ENCODE measurements around the gene DDX25. TPM values are rescaled to one million over a fixed set of nuclear protein-coding genes. Genes with fewer than 3 reads are reported as not detected.

The DDX25 gene
- total RNA-seq, 1 experiment from 2014 or later: 0.37 TPM

DNA sequence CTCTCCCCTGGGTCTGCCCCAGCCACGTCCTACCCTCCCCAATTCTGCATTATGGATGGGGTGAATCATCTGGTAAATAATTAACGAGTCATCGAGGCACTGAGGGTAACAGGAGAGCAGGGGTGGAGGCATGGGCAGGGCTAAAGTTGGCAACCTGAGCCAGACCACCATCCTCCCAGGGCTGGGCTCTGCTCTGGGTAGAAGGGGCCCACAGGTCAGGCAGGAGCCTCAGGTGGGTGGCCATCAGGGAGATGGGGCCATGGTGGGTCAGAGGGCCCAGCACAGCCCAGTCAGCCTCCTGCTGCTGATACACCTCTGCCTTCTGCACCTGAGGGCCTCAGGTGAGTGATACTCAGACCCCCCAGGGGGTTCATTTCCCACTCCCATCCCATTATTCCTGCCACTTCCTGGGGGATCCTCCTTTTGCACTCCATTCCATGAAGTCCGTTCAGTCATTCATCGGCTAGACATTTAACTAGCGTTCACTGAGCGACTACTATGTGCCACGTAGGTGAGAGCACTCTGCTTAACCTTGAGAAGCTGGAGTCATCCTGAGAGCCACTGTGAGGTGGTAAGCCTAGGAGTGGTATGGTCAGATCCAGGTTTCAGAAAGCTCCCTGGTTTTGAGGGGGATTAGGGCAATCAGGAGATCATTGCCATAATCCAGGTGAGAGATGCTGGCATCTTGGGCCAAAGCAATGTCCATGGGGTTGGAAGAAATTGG, 41.7 kb downstream of the DDX25 start, which contains the start of gene VSIG10L2:
Gene VSIG10L2 (plus strand): TSS at position 248 of the 724 bp plus-strand sequence. CDS start 12 bp downstream, at position 260.
- no peak for DNase-seq (ENCODE audit: low read depth, low spot score)
- Histone ChIP-seq H3K4me1 (ENCODE audit: control insufficient read depth in 1 of 2, insufficient read depth in 2 of 2, low read length in 2 of 2) (peaks cover 7 to 16% of the 10 kb centered on the region in 2 experiments), H3K36me3 (ENCODE audit: control insufficient read depth in 1 of 2, insufficient read depth in 2 of 2, low read length in 2 of 2) (no peaks in the 10 kb centered on the region), H3K79me2 (ENCODE audit: insufficient read depth, low read length) (no peaks in the 10 kb centered on the region), H3K27ac (ENCODE audit: low read depth, low read length) (no peak within 1 kb of the TSS), H3K4me3 (replicated peaks in 1 of 2; ENCODE audit: low read depth in 1 of 2, low read length in 2 of 2) (no peak within 1 kb of the TSS), H3K9me3 (ENCODE audit: control insufficient read depth in 1 of 2, insufficient read depth in 1 of 2, low read depth in 1 of 2, low read length in 2 of 2) (no peaks in the 10 kb centered on the region), H4K20me1 (ENCODE audit: insufficient read depth) (no peaks in the 10 kb centered on the region), H2AFZ (ENCODE audit: low read depth, low read length, poor library complexity, severe bottlenecking) (no peak within 1 kb of the TSS), H3K9me2 (ENCODE audit: insufficient read depth) (no peaks in the 10 kb centered on the region), H3K9ac (ENCODE audit: low read length) (no peak within 1 kb of the TSS), H3K27me3 (ENCODE audit: insufficient read depth, low read length) (no peaks in the 10 kb centered on the region), H3K4me2 (ENCODE audit: low read length) (peak within 1 kb of the TSS; percentile 36)
- ChIA-PET POLR2A (no interaction called here), RAD21 (ENCODE audit: low non-redundant PET in 1 of 2, low total read pairs in 2 of 2, uncharacterized antibody in 2 of 2, unreplicated experiment in 2 of 2) (no interaction called here), CTCF (interaction anchor here (0.9 kb wide), 1 partner anchor 10 kb away, joined by 3 read pairs; no protein-coding TSS in a partner anchor)
- TF ChIP-seq, protein P1, sequence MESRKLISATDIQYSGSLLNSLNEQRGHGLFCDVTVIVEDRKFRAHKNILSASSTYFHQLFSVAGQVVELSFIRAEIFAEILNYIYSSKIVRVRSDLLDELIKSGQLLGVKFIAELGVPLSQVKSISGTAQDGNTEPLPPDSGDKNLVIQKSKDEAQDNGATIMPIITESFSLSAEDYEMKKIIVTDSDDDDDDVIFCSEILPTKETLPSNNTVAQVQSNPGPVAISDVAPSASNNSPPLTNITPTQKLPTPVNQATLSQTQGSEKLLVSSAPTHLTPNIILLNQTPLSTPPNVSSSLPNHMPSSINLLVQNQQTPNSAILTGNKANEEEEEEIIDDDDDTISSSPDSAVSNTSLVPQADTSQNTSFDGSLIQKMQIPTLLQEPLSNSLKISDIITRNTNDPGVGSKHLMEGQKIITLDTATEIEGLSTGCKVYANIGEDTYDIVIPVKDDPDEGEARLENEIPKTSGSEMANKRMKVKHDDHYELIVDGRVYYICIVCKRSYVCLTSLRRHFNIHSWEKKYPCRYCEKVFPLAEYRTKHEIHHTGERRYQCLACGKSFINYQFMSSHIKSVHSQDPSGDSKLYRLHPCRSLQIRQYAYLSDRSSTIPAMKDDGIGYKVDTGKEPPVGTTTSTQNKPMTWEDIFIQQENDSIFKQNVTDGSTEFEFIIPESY (IDR thresholded peaks at IDR 0.05; ENCODE audit: extremely low read depth, insufficient replicate concordance, low read length): no peak
- TF ChIP-seq, protein P2, sequence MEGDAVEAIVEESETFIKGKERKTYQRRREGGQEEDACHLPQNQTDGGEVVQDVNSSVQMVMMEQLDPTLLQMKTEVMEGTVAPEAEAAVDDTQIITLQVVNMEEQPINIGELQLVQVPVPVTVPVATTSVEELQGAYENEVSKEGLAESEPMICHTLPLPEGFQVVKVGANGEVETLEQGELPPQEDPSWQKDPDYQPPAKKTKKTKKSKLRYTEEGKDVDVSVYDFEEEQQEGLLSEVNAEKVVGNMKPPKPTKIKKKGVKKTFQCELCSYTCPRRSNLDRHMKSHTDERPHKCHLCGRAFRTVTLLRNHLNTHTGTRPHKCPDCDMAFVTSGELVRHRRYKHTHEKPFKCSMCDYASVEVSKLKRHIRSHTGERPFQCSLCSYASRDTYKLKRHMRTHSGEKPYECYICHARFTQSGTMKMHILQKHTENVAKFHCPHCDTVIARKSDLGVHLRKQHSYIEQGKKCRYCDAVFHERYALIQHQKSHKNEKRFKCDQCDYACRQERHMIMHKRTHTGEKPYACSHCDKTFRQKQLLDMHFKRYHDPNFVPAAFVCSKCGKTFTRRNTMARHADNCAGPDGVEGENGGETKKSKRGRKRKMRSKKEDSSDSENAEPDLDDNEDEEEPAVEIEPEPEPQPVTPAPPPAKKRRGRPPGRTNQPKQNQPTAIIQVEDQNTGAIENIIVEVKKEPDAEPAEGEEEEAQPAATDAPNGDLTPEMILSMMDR (IDR thresholded peaks at IDR 0.05 in 2 of 3, conservative IDR thresholded peaks at IDR 0.05 in 1 of 3; ENCODE audit: borderline replicate concordance in 1 of 3, insufficient read depth in 1 of 3, low read depth in 2 of 3, low read length in 2 of 3): no peak
- no peak for TF ChIP-seq EZH2 (IDR thresholded peaks at IDR 0.05)
- TF ChIP-seq EGR1 (IDR thresholded peaks at IDR 0.05; ENCODE audit: low read depth): no peak
- peak; percentile 31; the same call in 1 of the 2 replicates for TF ChIP-seq FOSL1 (IDR thresholded peaks at IDR 0.05; ENCODE audit: low read depth)
- no peak for ATAC-seq
- BruUV-seq (replicated peaks): no TSS peak
- intact Hi-C loops (cut with micrococcal nuclease): no loop called here
